ENCODE measurements around the gene GLIS1.

GLIS1 gene

DNA sequence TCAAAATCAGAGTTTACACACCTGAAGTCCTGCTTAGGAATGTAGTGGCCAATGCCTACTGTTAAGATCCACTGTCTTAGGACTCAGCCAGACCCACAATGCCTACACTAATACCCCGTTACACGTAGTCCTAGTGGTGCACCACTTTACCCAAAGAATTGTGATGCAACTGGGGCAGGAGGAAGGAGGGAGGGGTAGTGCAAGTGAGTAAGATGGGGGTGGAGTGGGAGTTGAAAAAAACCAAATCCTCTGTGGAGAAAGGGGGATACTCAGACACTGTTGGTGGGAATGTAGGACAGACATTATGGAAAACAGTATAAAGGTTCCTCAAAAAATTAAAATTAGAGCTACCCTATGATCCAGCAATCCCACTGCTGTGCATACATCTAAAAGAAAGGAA is 19.5 kb downstream of the GLIS1 start:
- no peak for DNase-seq (ENCODE audit: extremely low read depth in 1 of 2, low read depth in 1 of 2)

- DNase-seq (ENCODE audit: extremely low read depth in 1 of 2, low read depth in 1 of 2) = no peak
Measured at GRCh38 chr1:53718443-53718842, 20.5 kb downstream of the GLIS1 start.

GRCh38 chr1:53717025-53717804 is 21.7 kb downstream of the GLIS1 start:
- DNase-seq (ENCODE audit: extremely low read depth in 1 of 2, low read depth in 1 of 2) = no peak

DNA sequence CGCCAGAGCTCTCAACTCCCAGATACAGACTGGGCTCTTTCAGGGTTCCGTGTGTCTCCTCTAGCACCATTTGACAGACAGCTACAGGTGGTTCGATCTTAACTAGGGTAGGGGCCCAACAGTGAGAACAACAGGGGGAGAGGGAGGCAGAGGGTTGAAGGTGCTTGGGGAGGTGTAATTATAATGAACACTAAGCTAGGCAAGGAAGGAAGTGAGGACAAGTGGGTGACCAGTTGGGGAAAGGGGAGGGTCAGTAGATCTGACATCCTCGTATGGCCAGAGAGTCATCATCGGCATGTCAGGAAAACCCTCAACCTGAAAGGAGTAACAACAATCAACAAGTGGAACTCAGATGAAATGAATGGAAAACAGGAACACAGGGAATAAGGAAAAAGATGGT is 22.8 kb downstream of the GLIS1 start:
- no peak for DNase-seq (ENCODE audit: extremely low read depth in 1 of 2, low read depth in 1 of 2)

GRCh38 chr1:53715478-53715877 is 23.5 kb downstream of the GLIS1 start:
- DNase-seq (ENCODE audit: extremely low read depth in 1 of 2, low read depth in 1 of 2) = no peak

- DNase-seq (ENCODE audit: extremely low read depth in 1 of 2, low read depth in 1 of 2) = no peak
Measured at GRCh38 chr1:53712276-53712675, 26.7 kb downstream of the GLIS1 start.

DNA sequence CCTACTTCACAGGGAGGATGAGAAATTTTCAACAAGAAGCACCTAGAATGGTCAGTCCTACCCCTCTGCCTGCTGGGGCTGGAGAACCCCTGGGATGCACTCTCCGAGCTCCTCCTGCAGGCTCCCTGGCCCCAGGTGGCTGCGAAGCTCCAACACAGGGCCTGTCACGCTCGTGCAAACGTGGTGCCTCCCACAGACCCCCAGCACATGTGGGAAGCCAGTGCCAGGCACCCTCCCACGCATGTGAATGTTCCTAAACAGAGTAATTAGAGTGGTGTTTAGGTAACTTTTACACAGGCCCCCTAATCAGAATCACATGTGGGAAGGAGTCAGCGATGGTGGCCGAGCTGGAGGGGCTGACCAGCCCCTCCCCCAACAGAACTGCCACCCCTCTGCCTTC is 28.4 kb downstream of the GLIS1 start:
- no peak for DNase-seq (ENCODE audit: extremely low read depth in 1 of 2, low read depth in 1 of 2)

GRCh38 chr1:53708687-53709086 is 30.3 kb downstream of the GLIS1 start:
- no peak for DNase-seq (ENCODE audit: extremely low read depth in 1 of 2, low read depth in 1 of 2)

DNA sequence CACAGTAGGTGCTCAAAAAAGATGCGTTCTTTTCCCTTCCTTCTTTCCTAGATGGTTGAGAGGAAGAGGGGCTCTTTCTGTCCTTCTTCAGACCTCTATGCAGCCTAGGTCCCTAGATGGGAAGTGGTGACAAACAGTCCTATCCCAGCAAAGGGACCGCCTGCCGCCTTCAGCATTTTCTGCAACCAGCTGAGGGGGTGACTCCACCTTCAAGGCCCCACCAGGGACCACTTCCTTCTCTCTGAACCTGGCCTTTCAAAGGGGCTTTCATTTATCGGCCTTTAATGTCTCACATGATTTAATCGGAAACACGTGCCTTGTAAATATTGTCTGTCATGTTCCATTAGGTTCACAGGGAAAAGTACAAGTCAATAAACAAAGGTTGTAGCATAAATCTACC is 32.6 kb downstream of the GLIS1 start:
- DNase-seq (ENCODE audit: extremely low read depth in 1 of 2, low read depth in 1 of 2) = no peak

DNA sequence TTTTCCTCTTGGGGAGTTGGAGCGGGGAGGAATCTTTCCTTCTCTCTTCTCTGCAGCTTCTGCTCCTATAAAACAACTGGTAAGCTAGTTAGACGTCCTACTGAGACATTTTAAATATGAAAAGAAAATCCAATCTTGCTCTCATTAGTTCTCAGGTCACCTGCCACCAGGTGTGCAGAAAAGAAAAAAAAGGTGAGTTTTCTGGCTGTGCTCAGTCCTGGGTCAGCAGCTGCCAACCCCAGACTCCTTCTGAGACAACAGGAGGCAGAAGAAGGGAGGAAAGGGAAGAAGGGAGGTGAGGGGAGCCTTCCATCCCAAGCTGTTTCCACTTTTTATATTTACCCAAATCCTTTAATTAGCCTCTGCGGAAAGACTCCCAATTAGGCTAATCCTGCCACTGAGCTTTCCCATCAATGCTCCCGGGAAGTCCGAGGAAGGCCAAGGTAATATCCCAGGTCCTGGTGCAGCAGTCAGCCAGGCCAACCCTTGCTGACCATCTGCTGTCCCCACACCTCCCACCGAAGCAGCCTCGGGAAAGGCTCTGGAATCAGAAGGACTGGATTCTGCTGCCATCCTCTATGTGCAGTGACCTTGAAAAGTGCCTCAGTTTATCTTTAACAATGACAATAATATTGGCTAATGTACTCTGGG is 33.4 kb downstream of the GLIS1 start:
- DNase-seq (ENCODE audit: extremely low read depth in 1 of 2, low read depth in 1 of 2) = no peak

DNA sequence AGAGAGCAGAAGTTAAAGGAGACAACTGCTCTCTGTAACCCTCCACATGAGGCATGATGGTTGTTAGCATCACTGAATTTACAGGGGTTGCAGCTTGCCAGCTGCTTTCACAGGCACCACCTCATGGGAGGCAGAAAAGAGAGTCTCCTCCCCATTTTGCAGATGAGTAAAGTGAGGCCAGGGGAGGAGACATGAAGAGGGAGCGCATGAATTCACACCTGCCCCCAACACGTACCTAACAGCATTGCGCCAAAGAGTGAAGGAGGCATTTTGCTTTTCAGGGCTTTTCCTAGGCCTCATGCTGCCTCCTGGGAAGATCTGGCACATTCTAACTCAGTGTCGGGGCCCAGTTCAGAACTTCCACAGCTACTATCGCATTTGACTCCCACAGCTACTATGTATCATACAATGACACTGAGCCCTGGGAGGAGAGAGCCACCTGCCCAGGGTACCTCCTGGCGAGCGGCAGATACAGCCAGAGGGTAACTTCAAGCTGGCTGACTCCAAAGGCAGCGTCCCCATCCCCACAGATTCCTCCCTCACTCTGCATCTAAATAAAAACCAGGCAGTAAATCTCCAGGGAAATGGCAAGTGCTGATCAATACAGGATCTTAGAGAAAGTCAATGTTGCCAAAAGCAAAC is 34.0 kb downstream of the GLIS1 start:
- no peak for DNase-seq (ENCODE audit: extremely low read depth in 1 of 2, low read depth in 1 of 2)

- no peak for DNase-seq (ENCODE audit: extremely low read depth in 1 of 2, low read depth in 1 of 2)
Measured at GRCh38 chr1:53704304-53704703, 34.7 kb downstream of the GLIS1 start.

DNA sequence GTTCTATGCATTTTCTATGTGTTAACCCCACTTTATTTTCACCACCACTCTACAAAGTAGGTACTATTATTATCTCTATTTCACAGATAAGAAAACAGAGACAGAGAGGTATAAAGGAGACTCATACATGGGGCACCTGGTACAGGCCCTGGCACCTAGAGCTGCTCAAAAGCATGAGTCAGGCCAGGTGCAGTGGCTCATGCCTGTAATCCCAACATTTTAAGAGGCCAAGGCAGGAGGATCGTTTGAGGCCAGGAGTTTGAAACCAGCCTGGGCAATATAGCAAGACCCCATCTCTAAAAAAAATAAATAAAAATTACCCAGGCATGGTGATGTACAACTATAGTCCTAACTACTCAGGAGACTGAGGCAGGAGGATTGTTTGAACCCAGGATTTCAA is 35.8 kb downstream of the GLIS1 start:
- no peak for DNase-seq (ENCODE audit: extremely low read depth in 1 of 2, low read depth in 1 of 2)

GRCh38 chr1:53702341-53702740 is 36.6 kb downstream of the GLIS1 start:
- DNase-seq (ENCODE audit: extremely low read depth in 1 of 2, low read depth in 1 of 2) = no peak

- DNase-seq (ENCODE audit: extremely low read depth in 1 of 2, low read depth in 1 of 2) = no peak
Measured at GRCh38 chr1:53700776-53701175, 38.2 kb downstream of the GLIS1 start.

GRCh38 chr1:53699981-53700380 is 39.0 kb downstream of the GLIS1 start:
- no peak for DNase-seq (ENCODE audit: extremely low read depth in 1 of 2, low read depth in 1 of 2)

- DNase-seq (ENCODE audit: extremely low read depth in 1 of 2, low read depth in 1 of 2) = no peak
Measured at GRCh38 chr1:53698384-53698980, 40.5 kb downstream of the GLIS1 start.

GRCh38 chr1:53697721-53698383 is 41.1 kb downstream of the GLIS1 start:
- no peak for DNase-seq (ENCODE audit: extremely low read depth in 1 of 2, low read depth in 1 of 2)

DNA sequence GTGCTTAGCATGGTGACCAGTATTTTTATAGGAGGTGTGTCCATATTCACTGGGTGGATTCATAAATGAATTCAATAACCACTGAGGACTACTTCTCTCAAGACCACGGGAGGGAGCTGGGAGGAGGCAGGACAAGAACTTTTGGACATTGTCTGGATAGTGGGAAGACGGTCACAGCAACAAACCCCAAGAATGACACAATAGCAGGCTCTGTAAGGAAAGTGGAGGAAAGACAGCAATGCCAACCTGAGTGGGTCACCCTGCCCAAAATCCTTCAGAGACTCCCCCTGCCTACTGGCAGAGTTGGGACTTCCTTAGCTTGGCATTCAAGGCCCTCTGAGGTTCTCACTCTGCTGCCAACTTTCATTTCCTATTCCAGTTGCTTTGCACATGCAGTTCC is 42.0 kb downstream of the GLIS1 start:
- DNase-seq (ENCODE audit: extremely low read depth in 1 of 2, low read depth in 1 of 2) = no peak

- no peak for DNase-seq (ENCODE audit: extremely low read depth in 1 of 2, low read depth in 1 of 2)
Measured at GRCh38 chr1:53696571-53696970, 42.4 kb downstream of the GLIS1 start.

GRCh38 chr1:53696051-53696450 is 42.9 kb downstream of the GLIS1 start:
- DNase-seq (ENCODE audit: extremely low read depth in 1 of 2, low read depth in 1 of 2) = no peak

Data from stimulated activated CD8-positive, alpha-beta memory T cell treated with anti-CD3 and anti-CD28 coated beads, Interleukin-7, amount 100 ng/mL, for 48 hours (primary cell).